ENCODE measurements around the gene IGSF22.
A peak's percentile ranks its signal among the peaks of the same experiment; 100 is the strongest.
"Not testable (repeated sequence)": the region's sequence is repeated elsewhere in the genome, so short reads cannot be mapped to it uniquely, and the experiment has no call there.

The IGSF22 gene

DNA sequence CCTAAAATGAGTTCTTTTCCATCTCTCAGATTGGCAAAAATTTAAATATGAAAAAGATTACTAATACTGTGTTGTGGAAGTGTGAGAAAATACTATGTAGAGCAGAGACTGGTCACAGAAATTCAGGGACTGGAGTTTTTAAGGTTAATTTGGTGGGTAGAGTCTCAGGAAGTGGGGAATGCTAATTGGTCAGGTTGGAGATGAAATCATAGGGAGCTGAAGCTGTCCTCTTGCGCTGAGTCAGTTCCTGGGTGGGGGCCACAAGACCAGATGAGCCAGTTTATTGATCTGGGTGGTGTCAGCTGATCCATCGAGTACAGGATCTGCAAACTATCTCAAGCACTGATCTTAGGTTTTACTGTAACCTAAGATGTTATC, 56.8 kb downstream of the IGSF22 start:
- no peaks in the 10 kb centered on the region for H3K9me3 Mint-ChIP-seq
- H3K4me1 Mint-ChIP-seq, result peaks cover 73% of the 10 kb centered on the region
- H3K36me3 Mint-ChIP-seq (ENCODE audit: low read depth), result no peaks in the 10 kb centered on the region
- no peak overlapping the region for H3K4me3 Mint-ChIP-seq
- peak; percentile 62 for ATAC-seq
- H3K27ac Mint-ChIP-seq, result peak overlapping the region; percentile 64
- H3K27me3 Mint-ChIP-seq, result no peaks in the 10 kb centered on the region
- DNase-seq, result no peak

DNA sequence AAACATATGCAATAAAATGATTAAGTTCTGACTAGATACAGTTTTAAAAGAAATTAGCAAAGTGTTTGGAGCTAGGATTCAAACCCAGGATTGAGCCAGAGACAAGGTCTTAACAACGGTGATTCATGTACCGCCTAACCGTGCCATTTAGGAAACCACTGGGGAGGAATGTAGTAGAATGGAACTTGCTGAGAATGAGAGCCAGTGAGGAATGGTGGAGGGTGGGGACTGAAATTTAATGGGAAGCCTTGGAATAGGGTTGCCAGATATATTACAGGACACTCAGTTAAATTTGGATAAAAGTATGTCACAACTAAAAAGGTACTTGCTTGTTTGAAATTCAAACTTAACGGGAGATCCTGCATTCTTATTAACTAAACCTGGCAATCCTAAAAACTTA, 57.9 kb downstream of the IGSF22 start:
- H3K27ac Mint-ChIP-seq, result peak overlapping the region; percentile 64
- H3K9me3 Mint-ChIP-seq, result no peaks in the 10 kb centered on the region
- H3K36me3 Mint-ChIP-seq (ENCODE audit: low read depth), result no peaks in the 10 kb centered on the region
- no peak overlapping the region for H3K4me3 Mint-ChIP-seq
- H3K27me3 Mint-ChIP-seq, result no peaks in the 10 kb centered on the region
- H3K4me1 Mint-ChIP-seq, result peaks cover 69% of the 10 kb centered on the region
- no peak for DNase-seq
- no peak for ATAC-seq

DNA sequence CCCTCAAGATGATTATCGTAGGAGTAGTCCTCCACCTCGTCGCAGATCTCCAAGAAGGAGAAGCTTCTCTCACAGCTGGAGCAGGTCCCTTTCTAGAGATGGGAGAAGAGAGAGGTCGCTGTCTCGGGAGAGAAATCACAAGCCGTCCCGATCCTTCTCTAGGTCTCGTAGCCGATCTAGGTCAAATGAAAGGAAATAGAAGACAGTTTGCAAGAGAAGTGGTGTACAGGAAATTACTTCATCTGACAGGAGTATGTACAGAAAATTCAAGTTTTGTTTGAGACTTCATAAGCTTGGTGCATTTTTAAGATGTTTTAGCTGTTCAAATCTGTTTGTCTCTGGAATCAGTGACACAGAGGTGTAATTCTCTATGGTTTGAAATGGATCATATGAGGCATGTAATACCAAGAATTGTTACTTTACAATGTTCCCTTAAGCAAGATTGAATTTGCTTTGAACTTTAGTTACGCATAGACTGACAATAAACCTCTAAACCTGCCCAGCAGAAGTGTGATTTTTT, 60.6 kb downstream of the IGSF22 start:
- peaks cover 47% of the 10 kb centered on the region for H3K4me1 Mint-ChIP-seq
- ATAC-seq, result peak; percentile 37
- H3K9me3 Mint-ChIP-seq; H3K36me3 Mint-ChIP-seq (ENCODE audit: low read depth); DNase-seq; H3K27me3 Mint-ChIP-seq: not testable (repeated sequence)
- peak overlapping the region; percentile 60 for H3K27ac Mint-ChIP-seq
- peak overlapping the region; percentile 40 for H3K4me3 Mint-ChIP-seq

DNA sequence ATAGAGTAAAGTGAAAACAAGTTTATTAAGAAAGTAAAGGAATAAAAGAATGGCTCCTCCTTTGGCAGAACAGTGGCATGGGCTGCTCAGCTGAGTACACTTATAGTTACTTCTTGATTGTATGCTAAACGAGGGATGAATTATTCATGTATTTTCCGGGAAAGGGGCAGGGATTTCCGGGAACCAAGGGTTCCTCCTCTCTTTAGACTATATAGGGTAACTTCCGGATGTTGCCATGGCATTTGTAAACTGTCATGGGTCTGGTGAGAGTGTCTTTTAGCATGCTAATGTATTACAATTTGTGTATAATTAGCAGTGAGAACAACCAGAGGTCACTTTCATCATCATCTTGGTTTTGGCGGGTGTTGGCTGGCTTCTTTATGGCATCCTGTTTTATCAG, 68.3 kb downstream of the IGSF22 start:
- no peaks in the 10 kb centered on the region for H3K36me3 Mint-ChIP-seq (ENCODE audit: low read depth)
- H3K9me3 Mint-ChIP-seq, result peaks cover 5% of the 10 kb centered on the region
- no peaks in the 10 kb centered on the region for H3K4me1 Mint-ChIP-seq
- no peak overlapping the region for H3K4me3 Mint-ChIP-seq
- DNase-seq, result no peak
- H3K27ac Mint-ChIP-seq, result no peak overlapping the region
- ATAC-seq, result no peak
- peaks cover 3% of the 10 kb centered on the region for H3K27me3 Mint-ChIP-seq

Measured in activated naive CD8-positive, alpha-beta T cell treated with anti-CD3 and anti-CD28 coated beads, Interleukin-2, amount 50 U/mL, for 24 hours (primary cell).